Neural cell (in vitro differentiated cells): Measurements from ENCODE around the gene TSGA10.

Experiments
- EZH2 ChIP-seq: fragments of 200-600, 300-800 bp; shearing (Covaris generic), sonication (generic); IDR thresholded peaks from 2 replicates; pipeline ENCODE4 v1.6.1; 2014; ENCODE audit warnings: antibody characterized with exemption, low read length, borderline replicate concordance, mild to moderate bottlenecking; ENCODE audit not compliant: insufficient read depth, poor library complexity, severe bottlenecking
- POLR2AphosphoS5 ChIP-seq: IDR thresholded peaks from 2 replicates; pipeline ENCODE4 v1.6.1; 2012
- SMC3 ChIP-seq: fragments of 450-650 bp; conservative IDR thresholded peaks from 2 replicates; pipeline ENCODE4 v1.6.1; 2014; ENCODE audit warnings: antibody characterized with exemption, mild to moderate bottlenecking, moderate library complexity; ENCODE audit not compliant: poor library complexity
- TF ChIP-seq, protein P1 (sequence below): fragments of 450-650 bp; IDR thresholded peaks from 2 replicates; pipeline ENCODE4 v1.5.1; 2014; ENCODE audit warnings: antibody characterized with exemption, mild to moderate bottlenecking, moderate library complexity; ENCODE audit not compliant: poor library complexity, severe bottlenecking
- TF ChIP-seq, protein P2 (sequence below): IDR thresholded peaks from 2 replicates; pipeline ENCODE4 v1.6.1; 2012; ENCODE audit warnings: borderline replicate concordance

DNA sequence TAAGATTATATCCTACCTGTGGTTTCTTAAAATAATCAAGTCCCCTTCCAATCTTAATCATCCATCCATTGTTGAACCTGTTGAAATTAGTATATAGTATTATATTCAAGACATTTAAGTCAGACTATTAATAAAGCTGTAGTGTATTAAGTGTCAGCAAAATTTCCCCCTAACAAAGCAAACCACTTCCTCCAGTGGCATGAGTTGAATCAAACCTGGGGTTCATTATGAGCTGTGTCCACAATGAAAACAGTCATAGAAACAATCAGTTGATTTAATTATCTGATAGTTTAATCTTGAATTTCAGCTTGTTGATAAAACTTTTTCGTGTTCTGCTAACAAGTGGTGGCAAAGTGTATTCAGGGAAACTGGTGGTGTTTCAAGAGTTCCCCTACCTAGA is 14.8 kb upstream of the TSGA10 start:
- TF ChIP-seq, protein P1, sequence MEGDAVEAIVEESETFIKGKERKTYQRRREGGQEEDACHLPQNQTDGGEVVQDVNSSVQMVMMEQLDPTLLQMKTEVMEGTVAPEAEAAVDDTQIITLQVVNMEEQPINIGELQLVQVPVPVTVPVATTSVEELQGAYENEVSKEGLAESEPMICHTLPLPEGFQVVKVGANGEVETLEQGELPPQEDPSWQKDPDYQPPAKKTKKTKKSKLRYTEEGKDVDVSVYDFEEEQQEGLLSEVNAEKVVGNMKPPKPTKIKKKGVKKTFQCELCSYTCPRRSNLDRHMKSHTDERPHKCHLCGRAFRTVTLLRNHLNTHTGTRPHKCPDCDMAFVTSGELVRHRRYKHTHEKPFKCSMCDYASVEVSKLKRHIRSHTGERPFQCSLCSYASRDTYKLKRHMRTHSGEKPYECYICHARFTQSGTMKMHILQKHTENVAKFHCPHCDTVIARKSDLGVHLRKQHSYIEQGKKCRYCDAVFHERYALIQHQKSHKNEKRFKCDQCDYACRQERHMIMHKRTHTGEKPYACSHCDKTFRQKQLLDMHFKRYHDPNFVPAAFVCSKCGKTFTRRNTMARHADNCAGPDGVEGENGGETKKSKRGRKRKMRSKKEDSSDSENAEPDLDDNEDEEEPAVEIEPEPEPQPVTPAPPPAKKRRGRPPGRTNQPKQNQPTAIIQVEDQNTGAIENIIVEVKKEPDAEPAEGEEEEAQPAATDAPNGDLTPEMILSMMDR: no peak
- TF ChIP-seq, protein P2, sequence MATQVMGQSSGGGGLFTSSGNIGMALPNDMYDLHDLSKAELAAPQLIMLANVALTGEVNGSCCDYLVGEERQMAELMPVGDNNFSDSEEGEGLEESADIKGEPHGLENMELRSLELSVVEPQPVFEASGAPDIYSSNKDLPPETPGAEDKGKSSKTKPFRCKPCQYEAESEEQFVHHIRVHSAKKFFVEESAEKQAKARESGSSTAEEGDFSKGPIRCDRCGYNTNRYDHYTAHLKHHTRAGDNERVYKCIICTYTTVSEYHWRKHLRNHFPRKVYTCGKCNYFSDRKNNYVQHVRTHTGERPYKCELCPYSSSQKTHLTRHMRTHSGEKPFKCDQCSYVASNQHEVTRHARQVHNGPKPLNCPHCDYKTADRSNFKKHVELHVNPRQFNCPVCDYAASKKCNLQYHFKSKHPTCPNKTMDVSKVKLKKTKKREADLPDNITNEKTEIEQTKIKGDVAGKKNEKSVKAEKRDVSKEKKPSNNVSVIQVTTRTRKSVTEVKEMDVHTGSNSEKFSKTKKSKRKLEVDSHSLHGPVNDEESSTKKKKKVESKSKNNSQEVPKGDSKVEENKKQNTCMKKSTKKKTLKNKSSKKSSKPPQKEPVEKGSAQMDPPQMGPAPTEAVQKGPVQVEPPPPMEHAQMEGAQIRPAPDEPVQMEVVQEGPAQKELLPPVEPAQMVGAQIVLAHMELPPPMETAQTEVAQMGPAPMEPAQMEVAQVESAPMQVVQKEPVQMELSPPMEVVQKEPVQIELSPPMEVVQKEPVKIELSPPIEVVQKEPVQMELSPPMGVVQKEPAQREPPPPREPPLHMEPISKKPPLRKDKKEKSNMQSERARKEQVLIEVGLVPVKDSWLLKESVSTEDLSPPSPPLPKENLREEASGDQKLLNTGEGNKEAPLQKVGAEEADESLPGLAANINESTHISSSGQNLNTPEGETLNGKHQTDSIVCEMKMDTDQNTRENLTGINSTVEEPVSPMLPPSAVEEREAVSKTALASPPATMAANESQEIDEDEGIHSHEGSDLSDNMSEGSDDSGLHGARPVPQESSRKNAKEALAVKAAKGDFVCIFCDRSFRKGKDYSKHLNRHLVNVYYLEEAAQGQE: no peak
- no peak for TF ChIP-seq POLR2AphosphoS5
- TF ChIP-seq EZH2: no peak
- no peak for TF ChIP-seq SMC3
